ENCODE measurements around the gene COL25A1. TPM values are rescaled to one million over a fixed set of nuclear protein-coding genes. Genes with fewer than 3 reads are reported as not detected.

Gene COL25A1
- total RNA-seq, 1 donor from 2014 or later: 1.3 TPM

GRCh38 chr4:108893468-108893867 is 409.0 kb downstream of the COL25A1 start:
- no peak for TF ChIP-seq CTCF (IDR thresholded peaks at IDR 0.05)
- no peaks in the 10 kb centered on the region for H3K27me3 Mint-ChIP-seq (ENCODE audit: unreplicated experiment)
- H3K36me3 Mint-ChIP-seq (ENCODE audit: unreplicated experiment): no peaks in the 10 kb centered on the region
- no peak overlapping the region for H3K27ac Mint-ChIP-seq (ENCODE audit: unreplicated experiment)
- H3K4me1 Mint-ChIP-seq (ENCODE audit: unreplicated experiment): peaks cover 9% of the 10 kb centered on the region
- no peak overlapping the region for H3K4me3 Mint-ChIP-seq (ENCODE audit: unreplicated experiment)
- no peaks in the 10 kb centered on the region for H3K9me3 Mint-ChIP-seq (ENCODE audit: unreplicated experiment)
- no peak for DNase-seq (ENCODE audit: extremely low spot score, unreplicated experiment)

GRCh38 chr4:108891896-108892590 is 410.4 kb downstream of the COL25A1 start:
- no peak overlapping the region for H3K27ac Mint-ChIP-seq (ENCODE audit: unreplicated experiment)
- peaks cover 19% of the 10 kb centered on the region for H3K4me1 Mint-ChIP-seq (ENCODE audit: unreplicated experiment)
- no peaks in the 10 kb centered on the region for H3K27me3 Mint-ChIP-seq (ENCODE audit: unreplicated experiment)
- DNase-seq (ENCODE audit: extremely low spot score, unreplicated experiment): no peak
- no peak overlapping the region for H3K4me3 Mint-ChIP-seq (ENCODE audit: unreplicated experiment)
- no peaks in the 10 kb centered on the region for H3K36me3 Mint-ChIP-seq (ENCODE audit: unreplicated experiment)
- TF ChIP-seq CTCF (IDR thresholded peaks at IDR 0.05): no peak
- H3K9me3 Mint-ChIP-seq (ENCODE audit: unreplicated experiment): no peaks in the 10 kb centered on the region

GRCh38 chr4:108890484-108890881 is 412.0 kb downstream of the COL25A1 start:
- H3K4me3 Mint-ChIP-seq (ENCODE audit: unreplicated experiment): no peak overlapping the region
- no peak overlapping the region for H3K27ac Mint-ChIP-seq (ENCODE audit: unreplicated experiment)
- no peak for DNase-seq (ENCODE audit: extremely low spot score, unreplicated experiment)
- H3K4me1 Mint-ChIP-seq (ENCODE audit: unreplicated experiment): peaks cover 30% of the 10 kb centered on the region
- TF ChIP-seq CTCF (IDR thresholded peaks at IDR 0.05): peak; percentile 20
- no peaks in the 10 kb centered on the region for H3K36me3 Mint-ChIP-seq (ENCODE audit: unreplicated experiment)
- no peaks in the 10 kb centered on the region for H3K27me3 Mint-ChIP-seq (ENCODE audit: unreplicated experiment)
- H3K9me3 Mint-ChIP-seq (ENCODE audit: unreplicated experiment): no peaks in the 10 kb centered on the region

- no peak for DNase-seq (ENCODE audit: extremely low spot score, unreplicated experiment)
- no peak overlapping the region for H3K27ac Mint-ChIP-seq (ENCODE audit: unreplicated experiment)
- peaks cover 36% of the 10 kb centered on the region for H3K4me1 Mint-ChIP-seq (ENCODE audit: unreplicated experiment)
- no peak for TF ChIP-seq CTCF (IDR thresholded peaks at IDR 0.05)
- no peaks in the 10 kb centered on the region for H3K27me3 Mint-ChIP-seq (ENCODE audit: unreplicated experiment)
- H3K36me3 Mint-ChIP-seq (ENCODE audit: unreplicated experiment): no peaks in the 10 kb centered on the region
- no peaks in the 10 kb centered on the region for H3K9me3 Mint-ChIP-seq (ENCODE audit: unreplicated experiment)
- H3K4me3 Mint-ChIP-seq (ENCODE audit: unreplicated experiment): no peak overlapping the region
These were observed 412.6 kb downstream of the COL25A1 start for GRCh38 chr4:108889696-108890483.

GRCh38 chr4:108888769-108889168 is 413.7 kb downstream of the COL25A1 start:
- H3K36me3 Mint-ChIP-seq (ENCODE audit: unreplicated experiment): no peaks in the 10 kb centered on the region
- no peaks in the 10 kb centered on the region for H3K9me3 Mint-ChIP-seq (ENCODE audit: unreplicated experiment)
- TF ChIP-seq CTCF (IDR thresholded peaks at IDR 0.05): no peak
- no peak for DNase-seq (ENCODE audit: extremely low spot score, unreplicated experiment)
- H3K4me1 Mint-ChIP-seq (ENCODE audit: unreplicated experiment): peaks cover 43% of the 10 kb centered on the region
- H3K27me3 Mint-ChIP-seq (ENCODE audit: unreplicated experiment): no peaks in the 10 kb centered on the region
- no peak overlapping the region for H3K4me3 Mint-ChIP-seq (ENCODE audit: unreplicated experiment)
- no peak overlapping the region for H3K27ac Mint-ChIP-seq (ENCODE audit: unreplicated experiment)
